H1 (cell line): ENCODE data around the gene PDZRN4.

Experiments used
- FOSL1 ChIP-seq: IDR thresholded peaks from 2 replicates; pipeline ENCODE4 v1.6.1; 2011; ENCODE audit warnings: mild to moderate bottlenecking, low read depth, low read length, moderate library complexity; ENCODE audit not compliant: insufficient read depth
- TEAD4 ChIP-seq: IDR thresholded peaks from 2 replicates; pipeline ENCODE4 v1.6.1; 2012; ENCODE audit warnings: low read depth, low read length, inconsistent platforms, mixed read lengths

- TF ChIP-seq TEAD4 (no peak), FOSL1 (no peak)
Observed at GRCh38 chr12:41573445-41573844, 385.3 kb downstream of the PDZRN4 start.
